MCF 10A (cell line): Measurements from ENCODE around the gene MAP2K3. TPM values are rescaled to one million over a fixed set of nuclear protein-coding genes. Genes with fewer than 3 reads are reported as not detected.

Experiments used
- BruUV-seq: library from RNA; stranded (reverse); fragments of 400-500 nt; replicated peaks from 2 replicates; lab custom pipeline; 2021; lab: Mats Ljungman, UMichigan
- CTCF ChIA-PET: fragments of 300-600 bp; sonication (Branson Sonifier 250); formaldehyde crosslinking; extraction: SDS; loops from one replicate; lab custom pipeline; 2021; ENCODE audit warnings: antibody characterized with exemption, inconsistent platforms; lab: Yijun Ruan, JAX
- POLR2A ChIA-PET: fragments of 300-600, 350-650 bp; sonication (Branson Sonifier 250); formaldehyde crosslinking; extraction: SDS; loops from one replicate; lab custom pipeline; 2020; ENCODE audit warnings: antibody characterized with exemption, inconsistent platforms; lab: Yijun Ruan, JAX
- DNase-seq: peaks from one replicate; pipeline ENCODE4 v3.0.0-alpha.2; 2018; ENCODE audit not compliant: unreplicated experiment
- H3K27ac Mint-ChIP-seq: one replicate; pipeline ENCODE4 v1.8.0; 2022; ENCODE audit warnings: mild to moderate bottlenecking, low read depth, mixed read lengths; ENCODE audit not compliant: unreplicated experiment
- H3K27me3 Mint-ChIP-seq: one replicate; pipeline ENCODE4 v1.8.0; 2022; ENCODE audit warnings: mixed read lengths; ENCODE audit not compliant: insufficient read depth, unreplicated experiment
- H3K36me3 Mint-ChIP-seq: one replicate; pipeline ENCODE4 v1.8.0; 2022; ENCODE audit warnings: mild to moderate bottlenecking, moderate library complexity, mixed read lengths; ENCODE audit not compliant: insufficient read depth, unreplicated experiment
- H3K4me1 Mint-ChIP-seq: one replicate; pipeline ENCODE4 v1.8.0; 2022; ENCODE audit warnings: mixed read lengths; ENCODE audit not compliant: insufficient read depth, unreplicated experiment
- H3K4me3 Mint-ChIP-seq: one replicate; pipeline ENCODE4 v1.8.0; 2022; ENCODE audit warnings: mild to moderate bottlenecking, moderate library complexity, mixed read lengths; ENCODE audit not compliant: unreplicated experiment
- H3K9me3 Mint-ChIP-seq: one replicate; pipeline ENCODE4 v1.8.0; 2022; ENCODE audit warnings: mixed read lengths; ENCODE audit not compliant: unreplicated experiment
- intact Hi-C: fragments of 100-400 bp; cut with micrococcal nuclease; formaldehyde crosslinking; loops from 2 replicates; pipeline ENCODE4 v1.14.1; 2022
- total RNA-seq: library from RNA; stranded (reverse); gene quantifications from 2 replicates; pipeline ENCODE4 v1.2.3, GENCODE V29; 2022
- TF ChIP-seq, protein P1 (sequence below): fragments of 200-600 bp; IDR thresholded peaks from one replicate; pipeline ENCODE4 v1.8.0; 2022; ENCODE audit warnings: antibody characterized with exemption, mild to moderate bottlenecking; ENCODE audit not compliant: unreplicated experiment

MAP2K3 gene
- total RNA-seq, 1 experiment from 2014 or later, result 45.2 TPM

DNA sequence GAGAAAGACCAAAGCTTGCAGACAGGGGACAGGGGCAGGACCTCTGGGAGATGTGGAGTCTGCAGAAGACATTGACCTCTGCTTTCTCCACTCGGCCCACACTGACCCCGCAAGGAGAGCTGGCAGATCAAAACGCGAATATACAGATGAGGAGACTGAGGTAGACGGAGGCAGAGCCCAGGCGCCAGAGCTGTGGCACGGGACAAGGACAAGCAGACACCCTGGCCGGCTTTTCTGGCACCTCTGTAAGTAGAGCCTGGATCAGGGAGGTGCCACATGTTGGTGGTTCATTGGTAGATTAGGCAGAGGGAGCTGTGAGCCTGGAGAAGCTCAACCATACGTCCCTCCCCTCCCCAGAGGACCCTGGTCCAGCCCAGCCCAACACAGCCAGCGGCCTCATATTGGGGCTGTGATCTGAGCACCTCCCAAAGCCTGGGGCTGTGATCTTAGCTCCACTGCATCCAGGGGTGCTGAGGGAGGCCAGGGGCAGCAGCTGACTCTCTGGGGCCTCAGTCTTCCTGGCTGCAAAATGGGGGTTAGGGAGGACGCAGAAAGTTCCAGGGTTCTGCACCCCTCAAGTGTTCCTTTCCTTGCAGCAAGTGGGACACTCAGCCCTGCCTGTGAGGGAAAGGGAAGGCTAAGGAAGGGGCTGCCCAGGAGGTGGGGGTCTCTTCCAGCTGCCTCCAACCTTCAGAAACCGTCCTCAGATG, 35.3 kb upstream of the MAP2K3 start:
- TF ChIP-seq, protein P1, sequence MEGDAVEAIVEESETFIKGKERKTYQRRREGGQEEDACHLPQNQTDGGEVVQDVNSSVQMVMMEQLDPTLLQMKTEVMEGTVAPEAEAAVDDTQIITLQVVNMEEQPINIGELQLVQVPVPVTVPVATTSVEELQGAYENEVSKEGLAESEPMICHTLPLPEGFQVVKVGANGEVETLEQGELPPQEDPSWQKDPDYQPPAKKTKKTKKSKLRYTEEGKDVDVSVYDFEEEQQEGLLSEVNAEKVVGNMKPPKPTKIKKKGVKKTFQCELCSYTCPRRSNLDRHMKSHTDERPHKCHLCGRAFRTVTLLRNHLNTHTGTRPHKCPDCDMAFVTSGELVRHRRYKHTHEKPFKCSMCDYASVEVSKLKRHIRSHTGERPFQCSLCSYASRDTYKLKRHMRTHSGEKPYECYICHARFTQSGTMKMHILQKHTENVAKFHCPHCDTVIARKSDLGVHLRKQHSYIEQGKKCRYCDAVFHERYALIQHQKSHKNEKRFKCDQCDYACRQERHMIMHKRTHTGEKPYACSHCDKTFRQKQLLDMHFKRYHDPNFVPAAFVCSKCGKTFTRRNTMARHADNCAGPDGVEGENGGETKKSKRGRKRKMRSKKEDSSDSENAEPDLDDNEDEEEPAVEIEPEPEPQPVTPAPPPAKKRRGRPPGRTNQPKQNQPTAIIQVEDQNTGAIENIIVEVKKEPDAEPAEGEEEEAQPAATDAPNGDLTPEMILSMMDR, result no peak
- H3K36me3 Mint-ChIP-seq, result peaks cover 15% of the 10 kb centered on the region
- H3K4me1 Mint-ChIP-seq, result peaks cover 10% of the 10 kb centered on the region
- H3K27me3 Mint-ChIP-seq, result no peaks in the 10 kb centered on the region
- ChIA-PET POLR2A (interaction anchor here (1.2 to 1.3 kb wide), 2 partner anchors 9 to 293 kb away, joined by 3 read pairs; no protein-coding TSS in a partner anchor), CTCF (interaction anchor here (0.7 to 2.7 kb wide), 6 partner anchors 10 to 131 kb away, joined by 3 to 15 read pairs (median 4); no protein-coding TSS in a partner anchor)
- H3K27ac Mint-ChIP-seq, result no peak overlapping the region
- H3K9me3 Mint-ChIP-seq, result no peaks in the 10 kb centered on the region
- no peak overlapping the region for H3K4me3 Mint-ChIP-seq
- no peak for DNase-seq
- intact Hi-C loops, result loop anchor here (10.0 kb wide), 1 partner anchor 124 kb away; the partner anchor contains the start of gene DHRS7B
- no TSS peak for BruUV-seq

DNA sequence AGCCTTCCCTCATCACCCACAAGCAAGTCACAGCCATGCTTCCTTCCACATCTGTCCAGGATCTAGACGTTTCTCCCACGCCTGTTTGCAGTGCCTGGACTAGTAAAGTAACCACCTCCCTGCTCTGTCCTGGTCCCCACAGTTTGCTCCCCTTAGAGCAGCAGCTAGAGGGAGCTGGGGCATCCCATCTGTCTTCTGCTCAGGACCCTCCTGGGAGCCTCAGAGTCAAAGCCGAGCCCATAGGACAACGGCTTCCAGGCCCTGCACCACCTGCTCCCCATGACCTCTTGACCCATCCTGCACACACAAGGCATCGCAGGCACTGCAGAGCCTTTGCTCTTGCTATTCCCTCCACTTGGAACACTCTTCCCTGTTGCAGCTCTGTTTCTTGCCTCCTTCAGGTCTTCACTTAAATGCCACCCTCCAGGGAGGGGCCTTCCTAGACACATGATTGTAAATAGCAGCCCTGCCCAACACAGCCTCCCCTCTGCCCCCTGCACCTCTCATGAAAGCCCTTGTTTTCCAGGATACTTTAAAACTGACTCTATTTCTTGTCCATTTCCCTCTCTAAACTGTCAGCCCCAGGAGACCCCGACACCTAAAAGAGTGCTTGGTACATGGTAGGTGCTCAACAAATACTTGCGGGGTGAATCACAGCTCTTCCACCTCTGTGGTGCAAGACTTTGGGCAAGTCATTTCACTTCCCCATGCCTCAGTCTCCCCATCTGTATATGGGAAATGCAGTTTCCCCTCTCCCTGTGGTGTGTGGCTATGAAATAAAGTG, 34.4 kb upstream of the MAP2K3 start:
- no peaks in the 10 kb centered on the region for H3K27me3 Mint-ChIP-seq
- intact Hi-C loops, result loop anchor here (10.0 kb wide), 1 partner anchor 125 kb away; the partner anchor contains the start of gene DHRS7B
- H3K9me3 Mint-ChIP-seq, result no peaks in the 10 kb centered on the region
- H3K4me1 Mint-ChIP-seq, result peaks cover 10% of the 10 kb centered on the region
- ChIA-PET CTCF (interaction anchor here (0.7 to 2.7 kb wide), 4 partner anchors 10 to 122 kb away, joined by 3 to 15 read pairs (median 4); no protein-coding TSS in a partner anchor), POLR2A (interaction anchor here (1.2 to 2.1 kb wide), 3 partner anchors 10 to 294 kb away, joined by 3 to 10 read pairs (median 3); partner anchors contain the start of gene TMEM11)
- no peak overlapping the region for H3K27ac Mint-ChIP-seq
- no peak overlapping the region for H3K4me3 Mint-ChIP-seq
- no TSS peak for BruUV-seq
- peaks cover 15% of the 10 kb centered on the region for H3K36me3 Mint-ChIP-seq
- TF ChIP-seq, protein P1, result no peak
- no peak for DNase-seq

DNA sequence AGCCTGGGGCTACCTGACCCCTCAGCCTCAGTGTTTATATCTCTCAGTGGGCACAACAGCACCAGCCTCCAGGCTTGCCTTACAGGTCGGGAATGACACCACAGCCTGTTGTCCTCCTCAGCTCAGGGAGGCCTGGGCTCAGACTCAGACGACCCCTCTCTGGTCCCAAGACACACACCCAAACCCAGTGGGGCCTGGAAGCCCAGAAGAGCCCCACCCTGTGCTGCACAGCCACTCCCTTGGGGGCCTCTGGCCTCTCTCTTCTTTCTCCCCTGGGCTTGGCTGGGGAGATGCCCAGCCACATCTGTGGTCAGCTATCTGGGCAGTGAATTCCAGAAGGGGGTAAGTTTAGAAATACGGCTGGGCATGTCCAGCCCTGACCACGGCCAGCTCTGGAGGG, 33.7 kb upstream of the MAP2K3 start:
- Mint-ChIP-seq H3K27me3 (no peaks in the 10 kb centered on the region), H3K4me3 (no peak overlapping the region), H3K4me1 (peaks cover 10% of the 10 kb centered on the region), H3K9me3 (no peaks in the 10 kb centered on the region), H3K36me3 (peaks cover 12% of the 10 kb centered on the region), H3K27ac (no peak overlapping the region)
- CTCF ChIA-PET, result interaction anchor here (0.5 to 1.3 kb wide), 3 partner anchors 11 to 93 kb away, joined by 3 to 4 read pairs (median 3); no protein-coding TSS in a partner anchor
- intact Hi-C loops, result no loop called here
- POLR2A ChIA-PET, result interaction anchor here (0.7 to 2.1 kb wide), 3 partner anchors 16 to 223 kb away, joined by 3 to 10 read pairs (median 4); partner anchors contain the start of gene TMEM11
- DNase-seq, result no peak
- no TSS peak for BruUV-seq
- TF ChIP-seq, protein P1, result no peak
